ENCODE results near the gene VTI1A.

The VTI1A gene

GRCh38 chr10:112593023-112593422, 146.0 kb downstream of the VTI1A start:
- DNase-seq, result no peak

GRCh38 chr10:112601214-112602090, 154.4 kb downstream of the VTI1A start:
- no peak for DNase-seq

- DNase-seq, result no peak
Observed at GRCh38 chr10:112603062-112603461, 156.0 kb downstream of the VTI1A start.

DNA sequence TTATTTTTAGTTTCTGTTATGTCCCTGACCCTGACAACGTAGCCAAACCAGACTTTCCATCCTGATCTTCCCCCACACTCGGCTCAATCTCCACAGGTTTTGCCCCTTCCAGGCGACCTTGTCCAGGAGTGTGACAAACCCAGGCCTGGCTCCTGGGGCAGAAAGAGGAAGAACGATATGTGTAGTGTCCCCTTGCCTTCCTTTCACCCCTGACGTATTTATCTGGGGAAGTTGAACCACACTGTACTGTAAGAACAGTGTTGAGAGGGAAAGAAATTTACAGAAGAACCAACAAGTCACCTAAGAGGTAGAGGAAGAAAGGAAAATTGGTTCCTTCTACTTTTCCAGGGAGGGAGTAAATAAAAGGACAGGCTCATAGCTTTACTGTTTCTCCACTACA, 158.0 kb downstream of the VTI1A start:
- DNase-seq, result no peak

DNA sequence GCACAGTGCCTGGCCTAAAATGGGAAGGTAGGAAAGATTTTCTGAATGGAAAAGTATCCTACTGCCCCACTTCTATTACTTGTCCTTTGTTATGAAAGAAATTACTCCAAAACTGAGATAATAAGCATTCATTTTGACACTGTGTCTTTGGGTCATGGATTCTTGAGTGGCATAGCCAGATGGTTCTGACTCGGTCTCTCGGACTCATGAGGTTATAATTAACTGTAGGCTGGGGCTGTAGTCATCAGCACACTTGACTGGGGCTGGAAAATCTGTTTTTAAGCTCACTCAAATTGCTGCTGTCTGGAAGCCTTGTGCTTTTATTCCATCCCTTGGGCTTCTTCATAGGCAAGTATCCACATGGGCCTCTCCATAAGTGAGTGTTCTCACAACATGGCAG, 160.5 kb downstream of the VTI1A start:
- DNase-seq, result no peak

DNA sequence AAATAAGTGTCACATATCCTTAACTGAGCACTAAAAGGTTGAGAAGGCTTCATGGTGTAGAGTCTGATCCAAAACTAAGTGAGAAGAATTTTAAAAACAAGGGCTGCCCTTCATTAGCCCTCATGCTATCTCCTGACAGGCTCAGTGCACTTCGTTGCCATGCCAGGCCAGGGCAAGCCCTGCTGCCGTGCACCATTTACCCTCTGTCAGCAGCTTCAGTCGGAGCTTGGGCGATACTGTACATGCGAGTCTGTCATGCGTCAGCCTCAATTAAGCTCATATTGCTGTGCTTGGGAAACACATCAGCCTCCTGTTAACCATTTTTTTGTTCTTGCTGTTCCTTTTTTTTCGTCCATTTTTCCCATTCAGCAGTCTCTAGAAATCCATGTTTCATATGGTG, 166.6 kb downstream of the VTI1A start:
- no peak for DNase-seq

- DNase-seq, result no peak
Observed at GRCh38 chr10:112614072-112614471, 167.1 kb downstream of the VTI1A start.

GRCh38 chr10:112614586-112614985, 167.6 kb downstream of the VTI1A start:
- DNase-seq, result no peak

DNA sequence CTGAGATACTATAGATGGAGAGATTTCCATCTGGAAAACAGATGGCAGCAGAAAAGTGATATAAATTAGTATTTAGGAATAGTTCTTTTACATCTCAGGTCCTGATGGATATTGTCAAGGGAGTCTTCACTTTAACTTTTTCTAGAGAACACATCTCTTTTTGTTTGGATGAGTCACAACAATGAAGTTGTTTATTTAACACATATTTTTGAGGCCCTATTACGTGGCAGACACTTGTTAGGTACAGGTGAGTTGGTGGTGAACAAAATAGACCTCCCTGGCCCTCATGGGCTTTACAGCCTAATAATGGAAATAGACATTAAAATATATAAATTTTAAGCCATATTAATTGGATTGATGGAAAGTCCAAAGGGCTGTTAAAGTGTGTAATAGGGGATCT, 168.3 kb downstream of the VTI1A start:
- no peak for DNase-seq

- no peak for DNase-seq
Observed at GRCh38 chr10:112616647-112617046, 169.6 kb downstream of the VTI1A start.

DNA sequence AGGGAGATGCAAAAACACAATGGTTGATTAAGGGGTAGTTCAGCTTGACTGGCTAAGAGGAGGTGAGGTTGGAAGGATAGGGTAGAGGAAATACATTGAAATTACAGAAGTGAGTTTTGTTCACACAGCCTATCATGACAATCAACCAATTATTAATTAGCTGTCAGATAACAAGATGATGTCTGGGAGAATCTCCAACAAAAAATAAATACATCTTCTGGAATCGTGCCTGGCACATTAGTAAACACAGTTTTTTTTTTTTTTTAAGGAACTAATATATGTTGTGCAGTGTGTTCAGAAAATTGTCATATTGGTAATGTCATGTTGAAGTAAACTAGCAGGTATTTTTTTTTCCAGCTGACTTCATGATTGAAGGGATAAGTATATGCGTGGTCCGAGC, 171.8 kb downstream of the VTI1A start:
- no peak for DNase-seq

GRCh38 chr10:112619556-112619955, 172.5 kb downstream of the VTI1A start:
- DNase-seq, result no peak

DNA sequence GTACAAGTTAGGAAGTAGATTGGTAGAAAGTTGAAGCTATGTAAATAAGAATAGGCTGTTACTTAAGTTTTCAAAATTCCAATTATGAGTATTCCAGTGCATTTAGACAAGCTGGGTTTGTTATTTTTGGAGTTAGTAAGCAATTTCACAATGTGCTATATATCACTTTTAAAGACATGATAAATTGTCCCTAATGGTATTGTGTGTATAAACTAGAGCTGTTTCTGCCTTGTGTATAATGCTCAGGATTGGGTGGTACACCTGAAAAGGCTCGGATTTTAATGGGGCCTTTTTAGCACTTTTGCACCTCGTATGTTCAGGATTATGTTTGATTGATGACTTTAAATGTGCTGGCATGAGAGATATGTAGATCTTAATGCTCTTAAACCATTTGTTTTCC, 175.8 kb downstream of the VTI1A start:
- no peak for DNase-seq

GRCh38 chr10:112624546-112625048, 177.6 kb downstream of the VTI1A start:
- no peak for DNase-seq

DNA sequence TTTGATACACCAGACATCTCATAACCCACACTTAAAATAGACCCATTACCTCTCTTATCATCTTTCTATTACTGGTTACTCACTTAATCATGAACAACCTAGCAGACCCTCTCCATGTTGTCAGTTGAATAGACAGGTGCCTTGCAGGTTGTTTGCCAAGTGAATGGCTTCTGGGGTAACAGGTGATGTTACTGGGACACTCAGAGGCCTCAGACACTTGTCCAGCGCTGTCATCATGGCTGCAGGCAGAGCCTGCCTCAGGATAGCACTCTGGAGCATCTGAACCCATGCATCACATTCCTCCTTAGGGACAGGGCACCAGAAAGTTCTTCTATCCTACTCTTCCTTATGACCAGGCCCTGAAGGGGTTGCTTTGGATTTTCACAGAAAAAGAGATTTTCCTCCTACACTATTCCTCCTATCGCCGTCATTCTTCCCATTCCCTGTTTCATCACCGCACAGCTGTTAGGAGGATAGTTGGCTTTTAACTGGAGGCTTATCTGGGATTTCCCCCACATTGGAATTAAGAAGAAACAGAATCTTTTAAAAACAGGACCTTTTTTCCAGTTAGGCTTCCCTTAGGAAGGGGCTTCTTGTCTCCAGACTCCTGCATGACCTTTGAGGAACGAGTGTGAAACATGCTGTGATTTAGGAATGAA, 182.1 kb downstream of the VTI1A start:
- DNase-seq, result no peak

DNA sequence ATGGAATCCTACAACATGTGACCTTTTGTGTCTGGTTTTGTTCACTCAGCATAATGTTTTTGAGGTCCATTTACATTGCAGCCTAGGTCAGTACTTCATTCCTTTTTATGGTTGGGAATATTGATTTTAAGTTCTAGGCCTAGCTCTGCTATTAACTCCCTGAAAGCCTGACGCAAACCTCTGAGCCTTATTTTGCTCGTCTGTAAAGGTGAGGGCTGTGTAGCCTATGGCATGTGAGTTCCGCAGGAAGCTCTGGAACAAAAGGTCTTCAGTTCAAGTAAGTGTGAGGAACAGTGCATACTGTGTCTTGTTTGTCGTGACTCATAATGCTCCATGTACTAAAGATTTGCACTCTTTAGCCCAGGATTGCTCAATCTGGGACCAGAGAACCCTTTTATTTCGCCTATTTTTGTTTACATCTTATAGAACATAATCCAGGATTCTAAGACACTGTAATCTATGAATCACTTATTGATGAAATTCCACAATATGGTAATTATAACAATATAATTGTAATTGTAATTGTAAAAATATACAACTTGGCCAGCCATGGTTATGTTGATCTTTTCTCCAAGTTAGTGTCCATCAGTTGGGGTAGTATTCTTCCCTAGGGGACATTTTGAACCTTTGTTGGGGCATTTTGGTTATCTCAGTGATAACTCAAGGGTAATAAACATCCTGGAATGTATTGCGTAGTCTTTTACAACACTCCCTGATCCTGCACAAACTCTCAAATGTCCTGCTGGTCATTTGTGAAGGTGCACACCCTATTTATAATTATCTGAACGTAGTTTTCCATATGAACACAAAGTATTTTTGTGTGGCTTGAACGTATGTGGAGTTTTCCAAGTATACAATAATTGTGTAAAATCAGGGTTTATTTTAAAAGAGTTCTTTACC, 184.7 kb downstream of the VTI1A start:
- DNase-seq, result no peak

DNA sequence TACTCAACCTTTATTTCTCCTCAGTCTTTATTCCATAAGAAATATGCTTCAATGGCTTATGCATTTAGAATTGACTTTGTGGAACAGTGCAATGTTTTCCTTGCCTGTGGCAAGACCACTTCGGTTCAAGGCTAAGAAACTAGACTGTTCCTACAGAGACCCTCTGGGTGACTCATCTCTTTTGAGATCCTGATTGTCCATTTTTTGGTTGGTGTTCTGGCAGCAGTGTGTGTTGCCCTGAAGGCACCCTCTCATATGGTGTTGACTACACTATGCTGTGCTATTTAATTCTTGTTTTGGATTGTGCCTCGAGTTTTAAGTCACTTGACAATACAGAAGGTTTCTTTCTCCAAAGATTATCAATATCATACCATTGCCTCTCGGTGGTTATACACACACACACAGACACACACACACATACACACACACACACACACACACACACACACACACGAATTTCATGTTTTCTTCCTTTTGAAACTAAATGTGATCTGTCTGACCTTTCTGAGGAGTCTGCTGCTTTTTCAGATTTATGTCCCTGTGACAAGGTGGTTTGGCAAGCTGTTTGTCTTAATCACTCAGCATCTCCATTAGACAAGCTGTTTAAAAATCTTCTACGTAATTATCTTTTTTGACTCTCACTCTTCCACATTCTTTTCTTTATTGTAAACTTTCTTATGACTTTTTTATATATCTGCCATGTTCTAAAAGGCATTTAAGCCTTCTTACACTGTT, 187.2 kb downstream of the VTI1A start:
- DNase-seq, result no peak

GRCh38 chr10:112637901-112638300, 190.9 kb downstream of the VTI1A start:
- DNase-seq, result no peak

- DNase-seq, result no peak
Observed at GRCh38 chr10:112639298-112639697, 192.3 kb downstream of the VTI1A start.

DNA sequence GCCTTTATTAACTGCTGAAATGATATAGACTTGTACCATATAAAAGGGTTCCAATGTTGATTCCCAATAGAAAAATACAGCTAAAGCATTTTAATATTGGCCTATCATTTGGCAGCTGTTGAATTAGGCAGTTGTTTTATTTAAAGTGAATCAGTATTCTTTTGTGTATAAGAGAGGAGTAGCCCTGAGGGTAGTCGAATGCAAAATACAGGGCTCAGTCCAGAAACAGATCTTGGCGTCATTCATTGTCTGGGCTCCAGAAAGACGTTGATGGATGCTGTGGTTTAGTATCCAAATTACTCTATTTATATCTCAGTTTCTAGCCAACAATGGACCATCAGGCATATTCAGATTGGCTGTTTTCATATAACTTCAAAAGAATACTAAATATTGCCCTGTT, 193.6 kb downstream of the VTI1A start:
- DNase-seq, result no peak

DNA sequence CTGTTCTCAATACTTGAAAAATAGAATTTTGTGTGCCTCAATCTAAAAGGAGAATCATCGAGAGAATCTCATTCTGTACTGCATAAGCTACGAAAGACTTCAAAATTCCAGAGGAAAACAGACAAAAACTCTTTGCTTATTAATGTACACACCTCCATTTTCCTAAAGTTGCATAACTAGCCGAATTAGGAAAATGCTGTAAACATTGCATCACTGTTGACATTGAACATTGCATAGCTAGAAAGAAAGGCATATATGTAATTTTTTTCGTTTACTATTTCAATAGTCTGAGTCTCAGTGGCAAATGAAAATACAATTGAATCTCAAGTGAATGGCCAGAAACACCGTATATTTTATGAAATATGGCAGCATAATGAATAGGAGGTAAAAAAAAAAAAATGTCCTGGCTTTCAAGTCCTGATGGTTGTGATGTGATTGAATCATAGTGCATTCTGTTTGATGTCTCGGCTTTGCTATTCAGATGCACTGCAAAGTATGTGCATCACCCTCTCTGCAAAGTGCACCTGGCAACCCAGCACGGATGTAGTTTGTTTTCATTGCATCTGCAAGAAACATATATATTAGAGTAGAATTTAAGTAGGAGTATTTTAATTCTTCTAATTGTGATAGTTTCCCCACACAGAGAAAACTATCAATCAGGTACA, 196.7 kb downstream of the VTI1A start:
- DNase-seq, result no peak

DNA sequence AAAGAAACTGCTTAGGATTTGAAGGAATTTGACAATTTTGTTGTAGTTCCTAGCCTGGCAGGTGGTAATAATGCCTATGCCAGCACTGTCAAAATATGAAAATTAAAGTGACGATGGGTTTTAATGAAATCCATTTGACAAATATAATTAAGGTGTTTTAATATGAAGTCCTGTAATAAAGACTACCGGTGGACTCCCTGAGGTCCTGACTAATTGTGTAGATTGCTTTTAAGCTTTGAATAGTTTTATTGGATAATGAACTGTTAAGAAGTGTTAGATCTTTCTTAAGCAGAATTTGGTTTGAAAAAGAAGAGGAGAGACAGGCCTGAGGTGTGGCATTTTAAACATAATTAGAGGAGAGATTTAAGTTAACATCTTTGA, 197.2 kb downstream of the VTI1A start:
- DNase-seq, result no peak
